ENCODE measurements around the gene TMEM126A.

The TMEM126A gene

GRCh38 chr11:85698195-85698594, 50.4 kb downstream of the TMEM126A start:
- TF ChIP-seq, protein P1, sequence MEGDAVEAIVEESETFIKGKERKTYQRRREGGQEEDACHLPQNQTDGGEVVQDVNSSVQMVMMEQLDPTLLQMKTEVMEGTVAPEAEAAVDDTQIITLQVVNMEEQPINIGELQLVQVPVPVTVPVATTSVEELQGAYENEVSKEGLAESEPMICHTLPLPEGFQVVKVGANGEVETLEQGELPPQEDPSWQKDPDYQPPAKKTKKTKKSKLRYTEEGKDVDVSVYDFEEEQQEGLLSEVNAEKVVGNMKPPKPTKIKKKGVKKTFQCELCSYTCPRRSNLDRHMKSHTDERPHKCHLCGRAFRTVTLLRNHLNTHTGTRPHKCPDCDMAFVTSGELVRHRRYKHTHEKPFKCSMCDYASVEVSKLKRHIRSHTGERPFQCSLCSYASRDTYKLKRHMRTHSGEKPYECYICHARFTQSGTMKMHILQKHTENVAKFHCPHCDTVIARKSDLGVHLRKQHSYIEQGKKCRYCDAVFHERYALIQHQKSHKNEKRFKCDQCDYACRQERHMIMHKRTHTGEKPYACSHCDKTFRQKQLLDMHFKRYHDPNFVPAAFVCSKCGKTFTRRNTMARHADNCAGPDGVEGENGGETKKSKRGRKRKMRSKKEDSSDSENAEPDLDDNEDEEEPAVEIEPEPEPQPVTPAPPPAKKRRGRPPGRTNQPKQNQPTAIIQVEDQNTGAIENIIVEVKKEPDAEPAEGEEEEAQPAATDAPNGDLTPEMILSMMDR (IDR thresholded peaks at IDR 0.05; ENCODE audit: low read depth, low read length, missing control alignments) = no peak
- no peak for DNase-seq (ENCODE audit: low read depth)
- H3K4me3 ChIP-seq (ENCODE audit: low read depth, low read length) = no peak overlapping the region

- H3K4me3 ChIP-seq (ENCODE audit: low read depth, low read length) = no peak overlapping the region
- TF ChIP-seq, protein P1 (IDR thresholded peaks at IDR 0.05; ENCODE audit: low read depth, low read length, missing control alignments) = no peak
- DNase-seq (ENCODE audit: low read depth) = no peak
Observed at GRCh38 chr11:85699957-85700741, 52.4 kb downstream of the TMEM126A start.

GRCh38 chr11:85704967-85705366, 57.2 kb downstream of the TMEM126A start:
- H3K4me3 ChIP-seq (ENCODE audit: low read depth, low read length) = no peak overlapping the region
- TF ChIP-seq, protein P1 (IDR thresholded peaks at IDR 0.05; ENCODE audit: low read depth, low read length, missing control alignments) = no peak
- DNase-seq (ENCODE audit: low read depth) = no peak

GRCh38 chr11:85705800-85706199, 58.0 kb downstream of the TMEM126A start:
- H3K4me3 ChIP-seq (ENCODE audit: low read depth, low read length) = no peak overlapping the region
- TF ChIP-seq, protein P1 (IDR thresholded peaks at IDR 0.05; ENCODE audit: low read depth, low read length, missing control alignments) = no peak
- no peak for DNase-seq (ENCODE audit: low read depth)
